ENCODE data around the gene PDZD4.
"Not testable (repeated sequence)": the region's sequence is repeated elsewhere in the genome, so short reads cannot be mapped to it uniquely, and the experiment has no call there.

The PDZD4 gene

DNA sequence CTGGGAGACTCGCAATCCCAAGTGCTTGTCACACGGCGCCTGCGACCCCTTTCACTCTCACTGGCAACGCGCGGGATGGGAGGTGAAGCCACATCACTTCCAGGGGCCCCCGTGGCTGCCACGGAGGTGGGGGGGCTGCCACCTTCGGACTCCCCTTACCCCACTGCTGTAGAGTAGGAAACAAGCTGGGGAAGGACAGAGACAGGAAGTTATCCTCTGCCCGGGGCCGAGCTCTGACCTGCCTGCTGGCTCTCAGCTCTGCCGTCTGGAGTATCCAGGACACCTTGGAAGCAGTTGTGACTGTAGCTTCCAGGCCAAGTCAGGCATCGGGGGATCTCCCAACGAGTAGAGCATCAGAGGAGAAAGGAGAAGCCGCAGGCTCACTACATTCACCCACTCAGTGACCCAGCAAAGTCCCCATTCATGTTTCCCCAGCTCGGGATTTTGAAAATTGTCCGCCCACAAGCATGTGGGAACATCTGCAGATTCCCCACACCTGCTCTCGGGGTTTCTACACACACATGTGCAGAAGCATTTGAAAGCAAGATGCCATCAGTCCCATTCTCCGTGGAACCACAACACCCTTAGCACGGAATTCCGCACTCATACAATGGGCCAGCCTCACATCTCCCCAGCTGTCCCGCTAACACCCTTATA, 10.8 kb downstream of the PDZD4 start:
- H3K4me3 ChIP-seq (ENCODE audit: low read length) = peak overlapping the region; percentile 52
- H3K9me3 ChIP-seq (ENCODE audit: insufficient read depth, low read depth, low read length) = no peaks in the 10 kb centered on the region
- peaks cover 7% of the 10 kb centered on the region; the same call in 1 of the 2 replicates for H3K4me1 ChIP-seq (ENCODE audit: insufficient read depth, low read length)
- 39% methylated on average over 17 of the region's 23 CpGs for WGBS
- H3K27me3 ChIP-seq (ENCODE audit: insufficient read depth, low read length) = no peaks in the 10 kb centered on the region
- H3K9ac ChIP-seq (ENCODE audit: low read depth, low read length) = peak overlapping the region; percentile 79
- H3K36me3 ChIP-seq (ENCODE audit: insufficient read depth, low read length) = no peaks in the 10 kb centered on the region
- peak overlapping the region; percentile 86 for H3K27ac ChIP-seq (ENCODE audit: low read depth, low read length)

- H3K9me3 ChIP-seq (ENCODE audit: insufficient read depth, low read depth, low read length) = no peaks in the 10 kb centered on the region
- H3K36me3 ChIP-seq (ENCODE audit: insufficient read depth, low read length) = no peaks in the 10 kb centered on the region
- peak overlapping the region; percentile 79 for H3K9ac ChIP-seq (ENCODE audit: low read depth, low read length)
- no peaks in the 10 kb centered on the region for H3K27me3 ChIP-seq (ENCODE audit: insufficient read depth, low read length)
- peaks cover 7% of the 10 kb centered on the region; the same call in 1 of the 2 replicates for H3K4me1 ChIP-seq (ENCODE audit: insufficient read depth, low read length)
- 3% methylated on average over 67 of the region's 67 CpGs for WGBS
- H3K27ac ChIP-seq (ENCODE audit: low read depth, low read length) = peak overlapping the region; percentile 86
- H3K4me3 ChIP-seq (ENCODE audit: low read length) = peak overlapping the region; percentile 52
Observed at GRCh38 chrX:153818571-153819383, 11.6 kb downstream of the PDZD4 start.

- 94% methylated on average over 8 of the region's 9 CpGs for WGBS
- not testable (repeated sequence) for H3K27me3 ChIP-seq (ENCODE audit: insufficient read depth, low read length); H3K4me1 ChIP-seq (ENCODE audit: insufficient read depth, low read length)
Observed at GRCh38 chrX:153818064-153818463, 12.3 kb downstream of the PDZD4 start.

DNA sequence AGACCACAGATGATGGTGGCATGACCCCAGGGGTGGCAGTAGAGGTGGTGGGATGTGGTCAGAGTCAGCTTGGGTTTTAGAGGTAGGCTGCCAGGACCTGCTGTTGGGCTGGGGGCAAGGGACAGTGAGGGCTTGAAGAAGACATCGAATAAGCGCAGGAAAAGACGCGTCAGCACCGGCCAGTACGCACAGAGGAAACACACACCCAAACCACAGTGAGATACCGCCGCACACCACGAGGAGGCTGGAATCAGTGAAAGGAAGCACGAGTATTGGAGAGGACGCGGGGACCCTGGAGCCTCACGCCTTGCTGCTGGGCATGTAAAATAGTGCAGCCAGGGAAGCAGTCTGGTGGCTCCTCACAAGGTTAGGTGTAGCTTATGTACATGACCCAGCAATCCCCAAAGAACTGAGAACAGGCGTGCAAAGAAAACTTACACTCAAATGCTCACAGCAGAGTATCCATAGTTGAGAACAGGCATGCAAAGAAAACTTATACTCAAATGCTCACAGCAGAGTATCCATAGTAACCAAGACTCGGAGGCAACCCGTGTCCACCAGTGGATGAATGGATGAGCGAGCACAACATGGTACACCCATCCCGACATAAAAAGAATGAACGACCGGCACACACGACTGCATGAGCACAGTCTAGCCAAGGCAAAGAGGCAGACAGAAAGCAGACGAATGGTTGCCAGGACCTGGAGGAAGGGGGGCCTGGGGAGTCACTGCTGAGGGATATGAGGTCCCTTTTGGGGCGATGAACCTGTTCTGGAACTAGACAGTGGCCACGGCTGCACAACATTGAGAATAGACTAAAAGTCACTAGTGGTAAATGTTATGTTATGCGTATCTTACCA, 13.3 kb downstream of the PDZD4 start:
- Histone ChIP-seq H3K27ac (ENCODE audit: low read depth, low read length) (no peak overlapping the region), H3K27me3 (ENCODE audit: insufficient read depth, low read length) (no peaks in the 10 kb centered on the region), H3K36me3 (ENCODE audit: insufficient read depth, low read length) (no peaks in the 10 kb centered on the region), H3K9ac (ENCODE audit: low read depth, low read length) (no peak overlapping the region), H3K4me3 (ENCODE audit: low read length) (no peak overlapping the region), H3K9me3 (ENCODE audit: insufficient read depth, low read depth, low read length) (no peaks in the 10 kb centered on the region), H3K4me1 (ENCODE audit: insufficient read depth, low read length) (peaks cover 9% of the 10 kb centered on the region)
- 92% methylated on average over 23 of the region's 25 CpGs for WGBS

More at GRCh38 chrX:153818064-153818463, 12.3 kb downstream of the PDZD4 start:
- H3K36me3 ChIP-seq (ENCODE audit: insufficient read depth, low read length); H3K4me3 ChIP-seq (ENCODE audit: low read length); H3K27ac ChIP-seq (ENCODE audit: low read depth, low read length); H3K9me3 ChIP-seq (ENCODE audit: insufficient read depth, low read depth, low read length); H3K9ac ChIP-seq (ENCODE audit: low read depth, low read length): not testable (repeated sequence)

DNA sequence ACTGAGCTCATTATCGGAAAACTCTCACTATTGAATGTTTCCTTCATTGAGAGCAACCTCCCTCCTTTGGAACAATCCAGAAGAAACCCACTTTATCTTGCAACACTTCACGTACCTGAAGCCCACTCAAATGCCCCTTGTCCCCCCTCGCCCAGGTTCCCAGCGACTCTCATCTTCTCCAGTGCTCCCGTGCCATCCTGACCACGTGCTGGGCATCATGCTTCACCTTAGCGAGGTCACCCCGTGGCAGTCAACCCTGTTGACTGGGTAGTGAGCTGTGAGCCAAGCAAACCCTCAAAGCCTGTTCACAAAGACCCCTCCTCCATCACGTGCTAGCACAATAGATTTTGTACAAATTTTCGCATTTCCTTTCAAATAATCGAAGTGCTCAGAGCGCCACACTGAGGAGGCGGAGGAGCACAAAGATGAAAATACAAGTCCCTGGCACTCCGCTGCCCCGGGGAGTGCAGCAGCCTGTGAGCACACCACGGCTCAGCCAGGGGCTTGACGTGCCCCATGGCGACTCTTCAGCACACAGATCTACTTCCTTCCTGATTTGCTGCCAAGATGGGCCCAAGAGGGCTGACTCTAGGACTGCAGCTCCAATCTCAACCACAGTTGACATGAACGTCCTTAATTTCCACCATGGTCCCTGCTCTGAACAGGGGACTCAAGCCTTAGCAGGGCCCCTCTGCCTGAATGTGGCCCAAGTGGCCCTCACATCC, 15.6 kb downstream of the PDZD4 start:
- no peak overlapping the region for H3K4me3 ChIP-seq (ENCODE audit: low read length)
- H3K27me3 ChIP-seq (ENCODE audit: insufficient read depth, low read length) = no peaks in the 10 kb centered on the region
- H3K9ac ChIP-seq (ENCODE audit: low read depth, low read length) = no peak overlapping the region
- H3K4me1 ChIP-seq (ENCODE audit: insufficient read depth, low read length) = peaks cover 2% of the 10 kb centered on the region; the same call in 1 of the 2 replicates
- H3K9me3 ChIP-seq (ENCODE audit: insufficient read depth, low read depth, low read length) = no peaks in the 10 kb centered on the region
- no peaks in the 10 kb centered on the region for H3K36me3 ChIP-seq (ENCODE audit: insufficient read depth, low read length)
- H3K27ac ChIP-seq (ENCODE audit: low read depth, low read length) = no peak overlapping the region
- WGBS = 91% methylated on average over 19 of the region's 19 CpGs

DNA sequence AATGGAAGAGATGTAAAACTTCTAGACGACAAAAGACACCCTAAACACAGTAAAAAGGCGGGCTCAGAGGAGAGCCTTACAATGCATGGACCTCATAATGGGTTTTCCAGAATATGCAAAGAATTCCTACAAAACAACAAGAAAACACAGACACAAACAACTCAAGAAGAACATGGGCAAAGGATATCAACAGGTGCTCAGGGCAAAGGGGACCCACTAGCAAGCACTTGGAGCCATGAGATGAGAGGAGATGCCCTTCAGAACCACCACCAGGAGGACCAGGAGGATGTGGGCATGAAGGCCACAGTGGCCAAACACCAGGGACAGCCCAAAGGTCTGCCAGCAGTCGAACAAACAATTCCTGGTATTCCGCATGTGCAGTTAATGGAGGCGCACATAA, 17.2 kb downstream of the PDZD4 start:
- no peak overlapping the region for H3K9ac ChIP-seq (ENCODE audit: low read depth, low read length)

DNA sequence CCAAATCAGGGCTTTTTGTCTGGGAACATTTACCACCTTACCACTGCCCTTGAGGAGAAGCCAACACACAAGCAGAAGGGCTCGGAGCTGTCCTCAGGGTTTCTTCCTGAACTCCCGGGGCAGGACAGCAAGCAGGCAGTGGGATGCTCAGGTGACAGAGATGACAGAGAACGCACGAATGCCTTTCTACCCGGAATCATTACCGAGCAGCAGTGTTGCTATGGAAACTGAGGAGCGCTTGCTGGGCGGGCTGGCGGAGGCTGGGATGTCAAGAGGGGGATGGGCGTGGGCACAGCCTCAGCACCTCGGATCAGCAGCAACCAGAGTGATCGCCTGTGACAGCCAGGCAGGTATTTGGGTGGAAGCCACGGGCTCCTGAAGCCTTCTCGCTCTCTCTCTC, 18.1 kb downstream of the PDZD4 start:
- H3K27ac ChIP-seq (ENCODE audit: low read depth, low read length) = no peak overlapping the region
- H3K27me3 ChIP-seq (ENCODE audit: insufficient read depth, low read length) = no peaks in the 10 kb centered on the region
- WGBS = 55% methylated on average over 14 of the region's 14 CpGs
- no peaks in the 10 kb centered on the region for H3K36me3 ChIP-seq (ENCODE audit: insufficient read depth, low read length)
- H3K4me3 ChIP-seq (ENCODE audit: low read length) = no peak overlapping the region
- H3K9me3 ChIP-seq (ENCODE audit: insufficient read depth, low read depth, low read length) = no peaks in the 10 kb centered on the region
- H3K4me1 ChIP-seq (ENCODE audit: insufficient read depth, low read length) = peaks cover 2% of the 10 kb centered on the region; the same call in 1 of the 2 replicates
- H3K9ac ChIP-seq (ENCODE audit: low read depth, low read length) = no peak overlapping the region

More for the DNA sequence above, 17.2 kb downstream of the PDZD4 start:
- no peak overlapping the region for H3K27ac ChIP-seq (ENCODE audit: low read depth, low read length)
- peaks cover 2% of the 10 kb centered on the region; the same call in 1 of the 2 replicates for H3K4me1 ChIP-seq (ENCODE audit: insufficient read depth, low read length)
- H3K9me3 ChIP-seq (ENCODE audit: insufficient read depth, low read depth, low read length) = no peaks in the 10 kb centered on the region
- 93% methylated on average over 5 of the region's 5 CpGs for WGBS
- H3K4me3 ChIP-seq (ENCODE audit: low read length) = no peak overlapping the region
- H3K36me3 ChIP-seq (ENCODE audit: insufficient read depth, low read length) = no peaks in the 10 kb centered on the region
- no peaks in the 10 kb centered on the region for H3K27me3 ChIP-seq (ENCODE audit: insufficient read depth, low read length)

DNA sequence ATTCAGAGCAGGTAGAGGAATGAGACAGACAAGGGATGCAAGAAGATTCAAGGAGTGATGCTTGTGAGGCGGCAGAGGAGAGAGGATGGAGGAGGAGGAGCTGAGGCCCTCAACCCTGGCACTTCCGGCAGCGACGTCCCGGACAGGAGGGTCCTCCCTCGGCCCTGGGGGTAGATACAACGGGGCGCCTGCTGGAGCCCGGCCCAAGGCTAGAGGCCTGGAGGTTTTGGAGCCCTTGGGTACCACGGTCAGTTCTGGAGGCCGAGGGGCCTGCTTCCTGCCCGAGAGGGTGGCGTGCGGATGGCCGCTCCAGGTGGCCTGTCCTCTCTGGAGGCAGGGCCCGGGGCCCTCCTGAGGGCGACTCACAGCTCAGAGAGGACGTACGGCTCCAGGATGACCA, 22.4 kb downstream of the PDZD4 start:
- Histone ChIP-seq H3K4me1 (ENCODE audit: insufficient read depth, low read length) (peaks cover 2% of the 10 kb centered on the region; the same call in 1 of the 2 replicates), H3K9ac (ENCODE audit: low read depth, low read length) (no peak overlapping the region), H3K4me3 (ENCODE audit: low read length) (no peak overlapping the region), H3K36me3 (ENCODE audit: insufficient read depth, low read length) (0 out of 2 replicates have a peak, but pooled peaks cover 4% of the 10 kb centered on the region), H3K27me3 (ENCODE audit: insufficient read depth, low read length) (no peaks in the 10 kb centered on the region), H3K27ac (ENCODE audit: low read depth, low read length) (no peak overlapping the region), H3K9me3 (ENCODE audit: insufficient read depth, low read depth, low read length) (no peaks in the 10 kb centered on the region)
- 94% methylated on average over 19 of the region's 19 CpGs for WGBS

- Histone ChIP-seq H3K36me3 (ENCODE audit: insufficient read depth, low read length) (0 out of 2 replicates have a peak, but pooled peaks cover 7% of the 10 kb centered on the region), H3K27me3 (ENCODE audit: insufficient read depth, low read length) (no peaks in the 10 kb centered on the region), H3K4me3 (ENCODE audit: low read length) (no peak overlapping the region), H3K9me3 (ENCODE audit: insufficient read depth, low read depth, low read length) (no peaks in the 10 kb centered on the region), H3K9ac (ENCODE audit: low read depth, low read length) (no peak overlapping the region), H3K4me1 (ENCODE audit: insufficient read depth, low read length) (no peaks in the 10 kb centered on the region; the same call in 1 of the 2 replicates), H3K27ac (ENCODE audit: low read depth, low read length) (no peak overlapping the region)
- WGBS = 95% methylated on average over 24 of the region's 28 CpGs
Observed at GRCh38 chrX:153806999-153807575, 23.3 kb downstream of the PDZD4 start.

GRCh38 chrX:153805436-153805835, 24.9 kb downstream of the PDZD4 start:
- H3K4me3 ChIP-seq (ENCODE audit: low read length) = no peak overlapping the region
- no peak overlapping the region for H3K27ac ChIP-seq (ENCODE audit: low read depth, low read length)
- H3K9me3 ChIP-seq (ENCODE audit: insufficient read depth, low read depth, low read length) = no peaks in the 10 kb centered on the region
- 92% methylated on average over 13 of the region's 13 CpGs for WGBS
- no peaks in the 10 kb centered on the region for H3K4me1 ChIP-seq (ENCODE audit: insufficient read depth, low read length)
- H3K36me3 ChIP-seq (ENCODE audit: insufficient read depth, low read length) = 0 out of 2 replicates have a peak, but pooled peaks cover 7% of the 10 kb centered on the region
- H3K27me3 ChIP-seq (ENCODE audit: insufficient read depth, low read length) = no peaks in the 10 kb centered on the region
- H3K9ac ChIP-seq (ENCODE audit: low read depth, low read length) = no peak overlapping the region
